ENCODE data around the gene CAST.

The CAST gene

GRCh38 chr5:96669909-96670308, 7.7 kb downstream of the CAST start:
- no peak overlapping the region for H3K4me3 Mint-ChIP-seq
- H3K4me1 Mint-ChIP-seq (ENCODE audit: low read depth), result peaks cover 54% of the 10 kb centered on the region
- H3K36me3 Mint-ChIP-seq (ENCODE audit: low read depth), result peaks cover 49% of the 10 kb centered on the region
- H3K27ac Mint-ChIP-seq, result no peak overlapping the region
- no peaks in the 10 kb centered on the region for H3K9me3 Mint-ChIP-seq
- intact Hi-C loops (cut with micrococcal nuclease), result no loop called here
- H3K27me3 Mint-ChIP-seq, result no peaks in the 10 kb centered on the region

GRCh38 chr5:96671441-96671840, 9.3 kb downstream of the CAST start:
- Mint-ChIP-seq H3K4me3 (no peak overlapping the region), H3K27ac (no peak overlapping the region), H3K4me1 (ENCODE audit: low read depth) (peaks cover 50% of the 10 kb centered on the region), H3K36me3 (ENCODE audit: low read depth) (peaks cover 57% of the 10 kb centered on the region), H3K9me3 (no peaks in the 10 kb centered on the region), H3K27me3 (no peaks in the 10 kb centered on the region)
- intact Hi-C loops (cut with micrococcal nuclease), result no loop called here

GRCh38 chr5:96673127-96673526, 11.0 kb downstream of the CAST start:
- Mint-ChIP-seq H3K4me1 (ENCODE audit: low read depth) (peaks cover 40% of the 10 kb centered on the region), H3K4me3 (no peak overlapping the region), H3K27me3 (no peaks in the 10 kb centered on the region), H3K27ac (no peak overlapping the region), H3K36me3 (ENCODE audit: low read depth) (peaks cover 69% of the 10 kb centered on the region), H3K9me3 (no peaks in the 10 kb centered on the region)
- intact Hi-C loops (cut with micrococcal nuclease), result no loop called here

- Mint-ChIP-seq H3K4me3 (no peak overlapping the region), H3K9me3 (no peaks in the 10 kb centered on the region), H3K27ac (no peak overlapping the region), H3K27me3 (no peaks in the 10 kb centered on the region), H3K36me3 (ENCODE audit: low read depth) (peaks cover 64% of the 10 kb centered on the region), H3K4me1 (ENCODE audit: low read depth) (peaks cover 22% of the 10 kb centered on the region)
- intact Hi-C loops (cut with micrococcal nuclease), result no loop called here
Measured at GRCh38 chr5:96675882-96676281, 13.7 kb downstream of the CAST start.

- peaks cover 57% of the 10 kb centered on the region for H3K36me3 Mint-ChIP-seq (ENCODE audit: low read depth)
- intact Hi-C loops (cut with micrococcal nuclease), result no loop called here
- H3K4me1 Mint-ChIP-seq (ENCODE audit: low read depth), result peaks cover 17% of the 10 kb centered on the region
- no peaks in the 10 kb centered on the region for H3K9me3 Mint-ChIP-seq
- H3K27me3 Mint-ChIP-seq, result no peaks in the 10 kb centered on the region
- H3K4me3 Mint-ChIP-seq, result no peak overlapping the region
- H3K27ac Mint-ChIP-seq, result no peak overlapping the region
Measured at GRCh38 chr5:96677496-96677895, 15.3 kb downstream of the CAST start.

GRCh38 chr5:96679293-96679692, 17.1 kb downstream of the CAST start:
- Mint-ChIP-seq H3K27me3 (no peaks in the 10 kb centered on the region), H3K9me3 (no peaks in the 10 kb centered on the region), H3K4me1 (ENCODE audit: low read depth) (peaks cover 24% of the 10 kb centered on the region)

GRCh38 chr5:96680759-96681470, 18.7 kb downstream of the CAST start:
- Mint-ChIP-seq H3K4me3 (no peak overlapping the region), H3K4me1 (ENCODE audit: low read depth) (peaks cover 26% of the 10 kb centered on the region), H3K27ac (peak overlapping the region; percentile 37), H3K27me3 (no peaks in the 10 kb centered on the region), H3K9me3 (no peaks in the 10 kb centered on the region), H3K36me3 (ENCODE audit: low read depth) (peaks cover 59% of the 10 kb centered on the region)
- intact Hi-C loops (cut with micrococcal nuclease), result no loop called here

More at GRCh38 chr5:96679293-96679692, 17.1 kb downstream of the CAST start:
- H3K27ac Mint-ChIP-seq, result no peak overlapping the region
- no peak overlapping the region for H3K4me3 Mint-ChIP-seq
- intact Hi-C loops (cut with micrococcal nuclease), result no loop called here
- peaks cover 63% of the 10 kb centered on the region for H3K36me3 Mint-ChIP-seq (ENCODE audit: low read depth)

- H3K27ac Mint-ChIP-seq, result no peak overlapping the region
- peaks cover 46% of the 10 kb centered on the region for H3K36me3 Mint-ChIP-seq (ENCODE audit: low read depth)
- intact Hi-C loops (cut with micrococcal nuclease), result no loop called here
- H3K4me3 Mint-ChIP-seq, result no peak overlapping the region
- H3K4me1 Mint-ChIP-seq (ENCODE audit: low read depth), result peaks cover 39% of the 10 kb centered on the region
- no peaks in the 10 kb centered on the region for H3K9me3 Mint-ChIP-seq
- H3K27me3 Mint-ChIP-seq, result no peaks in the 10 kb centered on the region
Measured at GRCh38 chr5:96683392-96683791, 21.2 kb downstream of the CAST start.

GRCh38 chr5:96683810-96684209, 21.6 kb downstream of the CAST start:
- Mint-ChIP-seq H3K36me3 (ENCODE audit: low read depth) (peaks cover 41% of the 10 kb centered on the region), H3K4me1 (ENCODE audit: low read depth) (peaks cover 39% of the 10 kb centered on the region), H3K27ac (no peak overlapping the region), H3K9me3 (no peaks in the 10 kb centered on the region), H3K4me3 (no peak overlapping the region), H3K27me3 (no peaks in the 10 kb centered on the region)
- intact Hi-C loops (cut with micrococcal nuclease), result no loop called here

GRCh38 chr5:96687080-96687479, 24.9 kb downstream of the CAST start:
- Mint-ChIP-seq H3K4me3 (no peak overlapping the region), H3K36me3 (ENCODE audit: low read depth) (peaks cover 28% of the 10 kb centered on the region), H3K4me1 (ENCODE audit: low read depth) (peaks cover 32% of the 10 kb centered on the region), H3K27me3 (no peaks in the 10 kb centered on the region), H3K27ac (no peak overlapping the region), H3K9me3 (no peaks in the 10 kb centered on the region)
- intact Hi-C loops (cut with micrococcal nuclease), result loop anchor here (2.0 kb wide), 1 partner anchor 72 kb away; no protein-coding TSS in a partner anchor

GRCh38 chr5:96687812-96688453, 25.8 kb downstream of the CAST start:
- Mint-ChIP-seq H3K27me3 (no peaks in the 10 kb centered on the region), H3K9me3 (no peaks in the 10 kb centered on the region), H3K27ac (no peak overlapping the region), H3K4me3 (no peak overlapping the region), H3K4me1 (ENCODE audit: low read depth) (peaks cover 29% of the 10 kb centered on the region), H3K36me3 (ENCODE audit: low read depth) (peaks cover 28% of the 10 kb centered on the region)
- intact Hi-C loops (cut with micrococcal nuclease), result loop anchor here (2.0 kb wide), 1 partner anchor 73 kb away; no protein-coding TSS in a partner anchor

- Mint-ChIP-seq H3K9me3 (no peaks in the 10 kb centered on the region), H3K4me1 (ENCODE audit: low read depth) (peaks cover 25% of the 10 kb centered on the region), H3K27ac (no peak overlapping the region), H3K36me3 (ENCODE audit: low read depth) (peaks cover 38% of the 10 kb centered on the region), H3K4me3 (no peak overlapping the region), H3K27me3 (no peaks in the 10 kb centered on the region)
- intact Hi-C loops (cut with micrococcal nuclease), result no loop called here
Measured at GRCh38 chr5:96690861-96691260, 28.7 kb downstream of the CAST start.

GRCh38 chr5:96691503-96692303, 29.5 kb downstream of the CAST start:
- no peaks in the 10 kb centered on the region for H3K27me3 Mint-ChIP-seq
- intact Hi-C loops (cut with micrococcal nuclease), result no loop called here
- H3K9me3 Mint-ChIP-seq, result no peaks in the 10 kb centered on the region
- H3K4me1 Mint-ChIP-seq (ENCODE audit: low read depth), result peaks cover 16% of the 10 kb centered on the region
- peaks cover 36% of the 10 kb centered on the region for H3K36me3 Mint-ChIP-seq (ENCODE audit: low read depth)
- H3K4me3 Mint-ChIP-seq, result no peak overlapping the region
- no peak overlapping the region for H3K27ac Mint-ChIP-seq

- Mint-ChIP-seq H3K27ac (no peak overlapping the region), H3K4me3 (no peak overlapping the region), H3K4me1 (ENCODE audit: low read depth) (peaks cover 10% of the 10 kb centered on the region), H3K27me3 (no peaks in the 10 kb centered on the region), H3K9me3 (no peaks in the 10 kb centered on the region), H3K36me3 (ENCODE audit: low read depth) (peaks cover 41% of the 10 kb centered on the region)
- intact Hi-C loops (cut with micrococcal nuclease), result no loop called here
Measured at GRCh38 chr5:96692441-96692840, 30.3 kb downstream of the CAST start.
